Suprapubic skin (tissue), 4 donors: ENCODE results near the gene PRX. TPM values are rescaled to one million over a fixed set of nuclear protein-coding genes. Genes with fewer than 3 reads are reported as not detected.

Experiments used
- DNase-seq, 2 donors: peaks; one replicate each; pipeline ENCODE4 v3.0.0-alpha.2; 2019; ENCODE audit warnings: low spot score in 2 of 2
- H3K27ac ChIP-seq: fragments of 200-600 bp; sonication (generic); one replicate; pipeline ENCODE4 v1.5.1; 2019
- H3K27me3 ChIP-seq: fragments of 200-600 bp; sonication (generic); one replicate; pipeline ENCODE4 v1.5.1; 2019
- H3K36me3 ChIP-seq: fragments of 200-600 bp; sonication (generic); one replicate; pipeline ENCODE4 v1.5.1; 2019
- H3K4me1 ChIP-seq: fragments of 200-600 bp; sonication (generic); one replicate; pipeline ENCODE4 v1.5.1; 2019
- H3K4me3 ChIP-seq: fragments of 200-600 bp; sonication (generic); one replicate; pipeline ENCODE4 v1.5.1; 2019; ENCODE audit warnings: mild to moderate bottlenecking
- H3K9me3 ChIP-seq: fragments of 200-600 bp; sonication (generic); one replicate; pipeline ENCODE4 v1.5.1; 2019
- EP300 ChIP-seq: sonication (generic); formaldehyde crosslinking; IDR thresholded peaks from one replicate; pipeline ENCODE4 v1.6.1; 2017; ENCODE audit warnings: antibody characterized with exemption
- POLR2A ChIP-seq, 2 donors: fragments of 450-650 bp; IDR thresholded peaks; one replicate each; pipeline ENCODE4 v1.6.1; 2017; ENCODE audit warnings: antibody characterized with exemption in 2 of 2, mild to moderate bottlenecking in 2 of 2, moderate library complexity in 2 of 2
- POLR2AphosphoS5 ChIP-seq, 3 donors: sonication (generic); formaldehyde crosslinking; IDR thresholded peaks; one replicate each; pipeline ENCODE4 v1.6.1; 2017; ENCODE audit warnings: antibody characterized with exemption in 3 of 3
- WGBS: methylation state at CpG from one replicate; pipeline ENCODE4 v1.1.5; 2018; 5-methylcytosine and 5-hydroxymethylcytosine counted together
- total RNA-seq, 4 donors: library from RNA; depleted of rRNA; stranded (reverse); fragments of >200 nt; gene quantifications; one replicate each; pipeline ENCODE4 v1.1.0, GENCODE V29; 2016
- TF ChIP-seq, protein P1 (sequence below), 2 donors: fragments of 200-600 bp in 1 of 2; fragments of 450-650 bp in 1 of 2; sonication (generic) in 1 of 2; IDR thresholded peaks; one replicate each; pipeline ENCODE4 v1.5.1; 2016 to 2019; ENCODE audit warnings: antibody characterized with exemption in 2 of 2, mild to moderate bottlenecking in 1 of 2, moderate library complexity in 1 of 2

Gene PRX
- total RNA-seq, 4 donors from 2014 or later, result 4.1 to 7.3 (median 4.8) TPM

DNA sequence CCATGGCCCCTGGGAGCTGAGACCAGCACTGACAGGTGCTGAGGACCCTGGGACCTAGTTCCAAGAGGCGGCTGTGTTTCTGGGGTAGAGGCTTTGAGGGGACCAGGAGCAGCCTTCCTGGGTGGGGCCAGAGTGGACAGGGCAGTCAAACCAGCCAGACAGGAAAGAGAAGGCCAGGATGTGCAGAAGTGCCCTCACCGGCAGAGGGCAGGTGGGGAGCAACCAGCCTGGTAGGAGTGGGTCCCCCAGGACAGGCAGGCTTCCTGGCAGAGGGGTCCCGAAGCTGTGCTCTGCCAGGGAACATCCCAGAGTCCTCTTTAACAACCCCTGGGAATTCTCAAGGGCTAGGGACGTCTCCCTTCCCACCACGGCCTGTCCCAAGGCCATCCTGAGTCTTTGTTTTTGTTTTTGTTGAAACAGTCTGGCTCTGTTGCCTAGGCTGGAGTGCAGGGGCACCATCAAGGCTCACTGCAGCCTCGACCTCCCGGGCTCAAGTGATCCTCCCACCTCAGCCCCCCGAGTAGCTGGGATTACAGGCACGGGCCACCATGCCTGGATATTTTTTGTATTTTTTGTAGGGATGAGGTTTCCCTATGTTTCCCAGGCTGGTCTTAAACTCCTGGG is 20.2 kb downstream of the PRX start:
- Histone ChIP-seq H3K36me3 (no peaks in the 10 kb centered on the region), H3K9me3 (no peaks in the 10 kb centered on the region), H3K4me3 (no peak overlapping the region), H3K27ac (no peak overlapping the region), H3K27me3 (no peaks in the 10 kb centered on the region), H3K4me1 (peaks cover 7% of the 10 kb centered on the region)
- TF ChIP-seq, protein P1, sequence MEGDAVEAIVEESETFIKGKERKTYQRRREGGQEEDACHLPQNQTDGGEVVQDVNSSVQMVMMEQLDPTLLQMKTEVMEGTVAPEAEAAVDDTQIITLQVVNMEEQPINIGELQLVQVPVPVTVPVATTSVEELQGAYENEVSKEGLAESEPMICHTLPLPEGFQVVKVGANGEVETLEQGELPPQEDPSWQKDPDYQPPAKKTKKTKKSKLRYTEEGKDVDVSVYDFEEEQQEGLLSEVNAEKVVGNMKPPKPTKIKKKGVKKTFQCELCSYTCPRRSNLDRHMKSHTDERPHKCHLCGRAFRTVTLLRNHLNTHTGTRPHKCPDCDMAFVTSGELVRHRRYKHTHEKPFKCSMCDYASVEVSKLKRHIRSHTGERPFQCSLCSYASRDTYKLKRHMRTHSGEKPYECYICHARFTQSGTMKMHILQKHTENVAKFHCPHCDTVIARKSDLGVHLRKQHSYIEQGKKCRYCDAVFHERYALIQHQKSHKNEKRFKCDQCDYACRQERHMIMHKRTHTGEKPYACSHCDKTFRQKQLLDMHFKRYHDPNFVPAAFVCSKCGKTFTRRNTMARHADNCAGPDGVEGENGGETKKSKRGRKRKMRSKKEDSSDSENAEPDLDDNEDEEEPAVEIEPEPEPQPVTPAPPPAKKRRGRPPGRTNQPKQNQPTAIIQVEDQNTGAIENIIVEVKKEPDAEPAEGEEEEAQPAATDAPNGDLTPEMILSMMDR (IDR thresholded peaks at IDR 0.05), result peak in 1 of 2 donors; percentile 11
- no peak for TF ChIP-seq POLR2AphosphoS5 (IDR thresholded peaks at IDR 0.05)
- TF ChIP-seq EP300, result no peak
- TF ChIP-seq POLR2A (IDR thresholded peaks at IDR 0.05), result no peak
- WGBS, result 63% methylated on average over 9 of the region's 9 CpGs
- DNase-seq, result no peak

DNA sequence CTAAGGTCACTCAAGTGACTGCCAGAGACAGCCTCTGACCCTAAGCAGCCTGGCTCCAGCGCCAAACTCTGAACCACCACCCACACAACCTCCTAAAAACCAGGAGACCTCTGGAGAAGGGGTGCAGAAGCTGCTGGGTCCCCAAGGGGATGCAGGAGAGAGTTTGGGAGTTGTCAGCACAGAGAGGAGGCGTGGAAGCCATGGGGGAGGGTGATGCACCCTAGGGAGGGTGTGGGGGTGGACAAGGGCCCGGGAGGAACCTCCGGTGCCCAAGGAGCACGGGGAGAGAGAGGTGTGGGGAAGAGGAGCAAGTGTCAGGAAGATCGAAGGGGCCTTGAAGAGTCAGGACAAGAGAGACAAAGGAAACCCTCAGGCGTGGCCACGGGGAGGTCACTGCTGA is 21.1 kb downstream of the PRX start:
- no peak for DNase-seq
- no peaks in the 10 kb centered on the region for H3K36me3 ChIP-seq
- no peaks in the 10 kb centered on the region for H3K27me3 ChIP-seq
- 70% methylated on average over 8 of the region's 8 CpGs for WGBS
- TF ChIP-seq, protein P1 (IDR thresholded peaks at IDR 0.05), result no peak
- TF ChIP-seq POLR2AphosphoS5 (IDR thresholded peaks at IDR 0.05), result no peak
- no peak for TF ChIP-seq EP300
- no peak for TF ChIP-seq POLR2A (IDR thresholded peaks at IDR 0.05)
- H3K4me3 ChIP-seq, result no peak overlapping the region
- H3K9me3 ChIP-seq, result no peaks in the 10 kb centered on the region
- H3K27ac ChIP-seq, result no peak overlapping the region
- H3K4me1 ChIP-seq, result peaks cover 7% of the 10 kb centered on the region

DNA sequence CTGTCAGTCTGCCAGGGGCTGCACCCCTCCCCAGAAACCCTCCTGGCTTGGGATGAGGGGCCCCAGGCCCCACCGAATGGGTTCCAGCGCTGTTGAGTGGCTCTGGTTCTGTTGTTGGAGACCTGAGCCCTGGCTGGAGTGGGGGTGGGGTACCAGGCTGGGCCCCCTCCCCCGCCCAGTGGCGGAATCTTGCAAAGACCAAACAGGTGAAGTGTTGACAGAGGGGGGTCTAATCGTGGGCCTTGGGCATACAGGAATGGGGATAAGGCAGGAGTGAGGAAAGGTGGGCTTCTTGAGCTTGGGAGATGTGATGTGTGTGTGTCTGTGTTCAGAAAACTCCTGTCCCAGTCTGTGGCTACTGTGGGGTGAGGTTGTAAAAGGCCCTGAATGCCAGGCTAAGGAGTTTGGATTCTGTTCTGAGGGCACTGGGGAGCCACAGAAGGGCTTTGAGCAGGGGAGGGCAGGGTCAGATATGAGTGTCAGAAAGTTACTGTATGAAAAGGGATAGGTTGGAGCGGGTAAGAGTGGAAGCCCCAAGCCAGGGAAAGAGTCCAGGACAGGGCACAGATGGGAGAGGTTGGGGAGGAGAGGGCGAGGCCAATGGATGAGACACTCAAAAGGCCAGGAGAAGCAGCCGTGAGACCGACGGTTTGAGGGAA is 23.0 kb downstream of the PRX start, which contains the start of gene HIPK4:
Gene HIPK4 (minus strand): TSS at position 98 of the 659 bp plus-strand sequence. CDS start 279 bp downstream, outside the sequence.
- H3K27me3 ChIP-seq, result no peaks in the 10 kb centered on the region
- H3K4me1 ChIP-seq, result peaks cover 7% of the 10 kb centered on the region
- H3K27ac ChIP-seq, result no peak within 1 kb of the TSS
- 85% methylated on average over 8 of the region's 10 CpGs for WGBS
- no peaks in the 10 kb centered on the region for H3K9me3 ChIP-seq
- no peaks in the 10 kb centered on the region for H3K36me3 ChIP-seq
- TF ChIP-seq POLR2A (IDR thresholded peaks at IDR 0.05), result no peak
- DNase-seq, result no peak
- H3K4me3 ChIP-seq, result no peak within 1 kb of the TSS

DNA sequence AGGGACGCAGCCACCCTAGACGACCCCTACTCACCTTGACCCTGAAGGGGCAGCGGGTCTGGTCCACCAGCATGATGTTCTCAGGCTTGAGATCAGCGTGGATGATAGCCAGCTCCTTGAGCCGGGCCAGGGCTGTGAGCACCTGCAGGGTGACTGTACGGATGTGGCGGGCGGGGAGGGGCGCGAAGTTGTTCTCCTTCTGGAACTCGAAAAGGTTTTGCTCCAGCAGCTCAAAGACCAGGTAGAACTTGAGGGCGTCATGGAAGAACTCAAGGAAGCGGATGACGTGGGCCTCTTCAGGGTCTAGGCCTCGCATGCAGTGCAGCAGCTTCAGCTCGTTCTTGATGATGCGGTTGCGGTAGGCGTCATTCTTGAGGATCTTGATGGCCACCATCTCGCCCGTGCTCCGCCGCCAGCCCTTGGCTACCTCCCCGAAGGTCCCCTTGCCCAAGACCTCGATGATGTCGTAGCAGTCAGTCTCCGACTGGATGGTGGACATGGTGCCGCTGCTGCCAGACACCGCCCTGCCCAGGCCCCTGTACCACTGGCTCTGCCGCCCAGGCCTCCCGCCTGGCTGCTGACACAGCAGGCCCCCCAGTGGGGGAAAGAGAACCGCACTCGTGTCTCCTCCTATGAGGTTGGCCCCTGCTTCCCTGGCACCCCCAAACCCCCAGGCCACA is 23.6 kb downstream of the PRX start:
- H3K36me3 ChIP-seq, result no peaks in the 10 kb centered on the region
- peaks cover 7% of the 10 kb centered on the region for H3K4me1 ChIP-seq
- no peaks in the 10 kb centered on the region for H3K9me3 ChIP-seq
- WGBS, result 93% methylated on average over 30 of the region's 33 CpGs
- no peak overlapping the region for H3K4me3 ChIP-seq
- TF ChIP-seq, protein P1 (IDR thresholded peaks at IDR 0.05), result no peak
- TF ChIP-seq POLR2AphosphoS5 (IDR thresholded peaks at IDR 0.05), result no peak
- H3K27me3 ChIP-seq, result no peaks in the 10 kb centered on the region
- DNase-seq, result no peak
- no peak overlapping the region for H3K27ac ChIP-seq

DNA sequence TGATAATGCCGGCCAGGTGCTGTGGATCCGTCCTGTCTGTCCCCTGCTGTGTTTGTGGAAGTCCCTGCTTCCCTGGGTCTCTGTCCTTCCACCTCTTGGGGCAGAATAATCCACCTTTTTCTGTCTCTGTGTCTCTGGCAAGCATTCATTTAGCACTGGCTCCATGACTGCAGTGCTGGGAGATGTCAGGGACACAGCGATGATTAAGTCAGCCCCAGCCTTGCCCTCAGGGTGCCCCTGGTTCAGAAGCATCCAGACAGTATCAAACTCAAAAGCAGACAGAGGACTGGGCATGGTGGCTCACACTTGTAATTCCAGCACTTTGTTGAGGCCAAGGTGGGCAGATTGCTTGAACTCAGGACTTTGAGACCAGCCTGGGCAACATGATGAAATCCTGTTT is 24.7 kb downstream of the PRX start:
- TF ChIP-seq EP300 (no peak), POLR2AphosphoS5 (IDR thresholded peaks at IDR 0.05) (no peak), POLR2A (IDR thresholded peaks at IDR 0.05) (no peak)
- TF ChIP-seq, protein P1 (IDR thresholded peaks at IDR 0.05), result no peak
- DNase-seq, result no peak
- peaks cover 7% of the 10 kb centered on the region for H3K4me1 ChIP-seq
- H3K36me3 ChIP-seq, result no peaks in the 10 kb centered on the region
- H3K27me3 ChIP-seq, result no peaks in the 10 kb centered on the region
- H3K4me3 ChIP-seq, result no peak overlapping the region
- H3K9me3 ChIP-seq, result no peaks in the 10 kb centered on the region
- WGBS, result 71% methylated on average over 3 of the region's 3 CpGs
- no peak overlapping the region for H3K27ac ChIP-seq
